Endodermal cell (in vitro differentiated cells): ENCODE results near the gene MPZL2. TPM values are rescaled to one million over a fixed set of nuclear protein-coding genes. Genes with fewer than 3 reads are reported as not detected.

Source experiments
- DNase-seq: peaks from one replicate; pipeline ENCODE4 v3.0.0-alpha.2; 2017
- H3K27ac ChIP-seq: 2 replicates; pipeline ENCODE4 v1.5.1; 2013; ENCODE audit warnings: mild to moderate bottlenecking, low read depth, low read length, moderate library complexity
- H3K27me3 ChIP-seq: 2 replicates; pipeline ENCODE4 v1.6.1; 2013; ENCODE audit warnings: mild to moderate bottlenecking, low read length, moderate library complexity; ENCODE audit not compliant: insufficient read depth, control insufficient read depth, poor library complexity, severe bottlenecking
- H3K36me3 ChIP-seq: 2 replicates; pipeline ENCODE4 v1.7.0; 2013; ENCODE audit warnings: mild to moderate bottlenecking, low read length, moderate library complexity; ENCODE audit not compliant: control insufficient read depth, insufficient read depth
- H3K4me1 ChIP-seq: one replicate; pipeline ENCODE4 v1.7.0; 2013; ENCODE audit warnings: low read length; ENCODE audit not compliant: control insufficient read depth, insufficient read depth
- H3K4me3 ChIP-seq: 2 replicates; pipeline ENCODE4 v1.5.1; 2013; ENCODE audit warnings: mild to moderate bottlenecking, low read length, moderate library complexity
- H3K9ac ChIP-seq: 2 replicates; pipeline ENCODE4 v1.6.1; 2013; ENCODE audit warnings: mild to moderate bottlenecking, low read length, moderate library complexity; ENCODE audit not compliant: poor library complexity, severe bottlenecking; ENCODE audit errors: extremely low read depth
- H3K9me3 ChIP-seq: 2 replicates; pipeline ENCODE4 v1.6.1; 2013; ENCODE audit warnings: mild to moderate bottlenecking, low read length, moderate library complexity; ENCODE audit not compliant: control insufficient read depth
- H3K27ac Mint-ChIP-seq: 2 replicates; pipeline ENCODE4 v1.8.0; 2020; ENCODE audit warnings: mixed read lengths
- H3K27me3 Mint-ChIP-seq: 2 replicates; pipeline ENCODE4 v1.8.0; 2021; ENCODE audit warnings: mild to moderate bottlenecking, mixed read lengths; ENCODE audit not compliant: insufficient read depth
- H3K36me3 Mint-ChIP-seq: 2 replicates; pipeline ENCODE4 v1.8.0; 2020; ENCODE audit warnings: low read depth, mixed read lengths
- H3K4me1 Mint-ChIP-seq: 2 replicates; pipeline ENCODE4 v1.8.0; 2020; ENCODE audit warnings: mixed read lengths
- H3K4me3 Mint-ChIP-seq: 2 replicates; pipeline ENCODE4 v1.8.0; 2020; ENCODE audit warnings: mild to moderate bottlenecking, moderate library complexity, mixed read lengths
- H3K9me3 Mint-ChIP-seq: 2 replicates; pipeline ENCODE4 v1.8.0; 2020; ENCODE audit warnings: mild to moderate bottlenecking, mixed read lengths
- CTCF ChIP-seq: fragments of 200-600 bp; sonication (generic); conservative IDR thresholded peaks from 2 replicates; pipeline ENCODE4 v1.5.0; 2021; ENCODE audit warnings: antibody characterized with exemption, mild to moderate bottlenecking
- WGBS, 2 experiments: methylation state at CpG; one replicate each; pipeline versions ENCODE4 v1.1.5 to v1.1.7; 2013; ENCODE audit warnings: missing lambda C conversion rate in 2 of 2, mixed read lengths in 1 of 2; ENCODE audit not compliant: insufficient coverage in 1 of 2, insufficient read length in 1 of 2; 5-methylcytosine and 5-hydroxymethylcytosine counted together
- total RNA-seq, 2 donors: library from RNA; stranded (reverse); fragmentation: NEBNext Ultra II Directional in 1 of 2; extraction: Animal tissue kit (Norgen Biotek cat#: 25700) in 1 of 2; gene quantifications; 2 replicates in 1 of 2; 3 replicates in 1 of 2; pipeline ENCODE4 v1.2.1, GENCODE V29; 2021

MPZL2 gene
- total RNA-seq, 2 donors from 2014 or later = 3.2 to 4.4 TPM

GRCh38 chr11:118215765-118216164 lies 48.3 kb downstream of the MPZL2 start:
- TF ChIP-seq CTCF = no peak
- no peak overlapping the region for H3K4me3 Mint-ChIP-seq
- H3K9me3 ChIP-seq = no peaks in the 10 kb centered on the region
- no peak overlapping the region for H3K4me3 ChIP-seq
- peaks cover 12% of the 10 kb centered on the region for H3K27me3 Mint-ChIP-seq
- H3K9ac ChIP-seq = no peak overlapping the region
- 94 to 100% methylated on average over 1 to 6 of the region's 7 CpGs for WGBS, 2 experiments
- H3K4me1 ChIP-seq = peaks cover 5% of the 10 kb centered on the region
- no peak overlapping the region for H3K27ac ChIP-seq
- no peak for DNase-seq
- no peaks in the 10 kb centered on the region for H3K36me3 Mint-ChIP-seq
- no peaks in the 10 kb centered on the region for H3K9me3 Mint-ChIP-seq
- no peaks in the 10 kb centered on the region for H3K36me3 ChIP-seq
- no peak overlapping the region for H3K27ac Mint-ChIP-seq
- peaks cover 34% of the 10 kb centered on the region for H3K4me1 Mint-ChIP-seq
- H3K27me3 ChIP-seq = no peaks in the 10 kb centered on the region

- WGBS, 2 experiments = 83 to 93% methylated on average over 1 to 3 of the region's 3 CpGs
- peaks cover 5% of the 10 kb centered on the region for H3K4me1 ChIP-seq
Observed at GRCh38 chr11:118215262-118215661, 48.8 kb downstream of the MPZL2 start.

GRCh38 chr11:118214210-118214914 lies 49.7 kb downstream of the MPZL2 start:
- no peak overlapping the region for H3K4me3 Mint-ChIP-seq
- Histone ChIP-seq H3K9me3 (no peaks in the 10 kb centered on the region), H3K27me3 (no peaks in the 10 kb centered on the region), H3K4me3 (no peak overlapping the region), H3K36me3 (no peaks in the 10 kb centered on the region), H3K4me1 (peaks cover 5% of the 10 kb centered on the region), H3K27ac (no peak overlapping the region), H3K9ac (no peak overlapping the region)
- 90 to 100% methylated on average over 4 to 6 of the region's 6 CpGs for WGBS, 2 experiments
- H3K4me1 Mint-ChIP-seq = peaks cover 40% of the 10 kb centered on the region
- DNase-seq = no peak
- no peaks in the 10 kb centered on the region for H3K36me3 Mint-ChIP-seq
- peaks cover 7% of the 10 kb centered on the region for H3K27me3 Mint-ChIP-seq
- no peak overlapping the region for H3K27ac Mint-ChIP-seq
- H3K9me3 Mint-ChIP-seq = no peaks in the 10 kb centered on the region
- no peak for TF ChIP-seq CTCF

More at GRCh38 chr11:118215262-118215661, 48.8 kb downstream of the MPZL2 start:
- H3K9ac ChIP-seq = no peak overlapping the region
- peaks cover 39% of the 10 kb centered on the region for H3K4me1 Mint-ChIP-seq
- H3K36me3 Mint-ChIP-seq = no peaks in the 10 kb centered on the region
- no peaks in the 10 kb centered on the region for H3K9me3 ChIP-seq
- no peak for DNase-seq
- no peak overlapping the region for H3K4me3 Mint-ChIP-seq
- H3K4me3 ChIP-seq = no peak overlapping the region
- H3K27ac ChIP-seq = no peak overlapping the region
- no peaks in the 10 kb centered on the region for H3K36me3 ChIP-seq
- no peaks in the 10 kb centered on the region for H3K27me3 ChIP-seq
- H3K27ac Mint-ChIP-seq = no peak overlapping the region
- H3K9me3 Mint-ChIP-seq = no peaks in the 10 kb centered on the region
- peaks cover 12% of the 10 kb centered on the region for H3K27me3 Mint-ChIP-seq
- TF ChIP-seq CTCF = no peak
